Activated CD8-positive, alpha-beta memory T cell treated with anti-CD3 and anti-CD28 coated beads, Interleukin-2, amount 50 U/mL, for 1 hour (primary cell): ENCODE data around the gene CRYGC.
"Not testable (repeated sequence)": the region's sequence is repeated elsewhere in the genome, so short reads cannot be mapped to it uniquely, and the experiment has no call there.

Experiments used
- DNase-seq: peaks from one replicate; pipeline ENCODE4 v3.0.0-alpha.2; 2020; ENCODE audit errors: extremely low read depth

Gene CRYGC

DNA sequence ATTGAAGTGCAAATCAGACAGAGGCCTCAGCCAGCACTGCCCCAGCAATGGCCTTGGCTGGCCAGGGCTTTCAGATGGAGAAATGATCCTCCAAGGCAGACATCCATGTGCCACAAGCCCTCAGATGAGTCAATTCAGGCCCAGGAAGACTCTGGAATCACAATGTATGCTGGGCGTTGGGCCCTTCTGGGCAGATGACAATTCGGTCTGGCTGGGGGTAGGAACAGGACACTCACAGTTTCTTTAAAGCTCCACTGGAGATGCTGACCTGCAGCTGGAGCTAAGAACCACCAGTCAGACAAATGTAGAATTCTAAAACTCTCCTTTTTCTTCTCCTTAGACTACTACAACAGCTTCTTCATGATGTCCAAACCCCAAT, 7.1 kb upstream of the CRYGC start:
- no peak for DNase-seq

DNA sequence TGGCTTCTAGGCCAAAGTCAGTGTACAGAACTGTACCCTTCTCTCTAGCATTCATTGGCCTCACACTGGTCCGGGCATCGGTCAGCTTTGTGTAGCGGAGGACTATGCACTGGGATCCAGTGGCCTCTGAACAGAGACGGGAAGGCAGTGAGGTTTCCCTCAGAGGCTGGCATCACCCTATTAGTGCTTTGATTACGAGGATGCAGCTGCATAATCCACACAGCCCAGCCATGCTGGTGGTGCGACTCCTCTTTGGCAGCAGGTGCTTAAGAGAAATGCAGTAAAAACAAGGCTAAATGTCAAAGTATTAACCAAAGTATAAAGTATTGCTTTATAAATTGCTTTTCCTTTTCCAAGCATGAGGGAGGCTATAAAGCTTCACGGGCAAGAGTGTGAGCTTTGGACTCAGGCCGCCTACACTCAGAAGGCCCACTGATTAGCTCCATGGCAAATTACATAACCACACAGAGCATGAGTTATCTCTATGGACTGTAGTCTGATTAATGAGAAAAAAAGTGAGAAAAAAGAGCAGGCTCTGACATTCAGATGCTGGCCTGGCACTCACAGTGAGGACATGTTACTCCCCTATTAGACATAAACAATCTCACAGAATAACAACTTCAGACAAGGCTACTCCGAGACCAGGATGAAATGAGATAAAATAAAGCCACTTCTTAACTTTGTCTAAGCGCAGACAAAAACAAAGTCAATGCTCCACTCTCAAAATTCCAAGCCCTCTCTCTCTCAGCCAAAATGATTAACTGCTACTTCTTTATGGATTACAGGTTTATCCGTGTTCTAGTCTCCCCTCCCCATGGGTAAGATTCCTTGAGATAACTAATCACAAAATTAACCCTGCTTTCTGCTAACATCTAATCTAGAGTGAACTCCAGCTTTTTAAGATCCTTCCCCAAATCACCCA, 6.4 kb upstream of the CRYGC start:
- DNase-seq: no peak

DNA sequence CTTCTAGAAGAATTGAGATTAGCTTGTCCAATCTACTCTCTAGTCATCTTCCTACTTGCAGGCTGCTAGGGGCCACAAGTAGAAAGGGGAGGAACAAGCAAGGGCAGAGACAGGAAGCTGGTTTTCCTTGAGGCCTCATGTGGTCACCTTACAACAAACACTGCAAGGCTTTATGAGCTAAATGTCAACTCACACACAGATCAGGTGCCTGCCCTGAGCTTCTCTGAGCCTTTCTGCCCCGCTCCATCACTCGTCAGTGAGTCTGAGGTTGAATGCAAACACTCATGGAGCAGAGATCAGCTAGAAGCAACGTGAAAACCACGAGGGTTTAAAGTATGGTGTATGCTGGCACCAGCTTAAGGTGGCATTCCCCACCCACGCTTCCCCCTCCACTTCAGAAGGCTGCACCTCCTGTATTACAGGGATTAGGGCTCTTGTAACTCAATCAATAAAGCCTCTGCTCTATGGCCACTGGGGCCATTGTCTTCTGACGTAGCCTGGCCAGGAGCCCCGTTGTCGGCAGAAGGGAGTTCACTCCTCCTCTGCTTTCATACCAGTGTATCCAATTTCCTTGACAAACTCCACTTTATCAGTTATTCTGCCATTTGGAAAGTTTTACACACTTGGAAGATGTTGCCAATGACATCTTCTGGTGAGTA, 5.4 kb upstream of the CRYGC start:
- DNase-seq: no peak

DNA sequence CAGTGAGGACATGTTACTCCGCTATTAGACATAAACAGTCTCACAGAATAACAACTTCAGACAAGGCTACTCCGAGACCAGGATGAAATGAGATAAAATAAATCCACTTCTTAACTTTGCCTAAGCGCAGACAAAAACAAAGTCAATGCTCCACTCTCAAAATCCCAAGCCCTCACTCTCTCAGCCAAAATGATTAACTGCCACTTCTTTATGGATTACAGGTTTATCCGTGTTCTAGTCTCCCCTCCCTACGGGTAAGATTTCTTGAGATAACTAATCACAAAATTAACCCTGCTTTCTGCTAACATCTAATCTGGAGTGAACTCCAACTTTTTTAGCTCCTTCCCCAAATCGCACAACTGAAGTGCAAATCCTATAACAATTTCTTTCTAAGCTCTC, 1.1 kb upstream of the CRYGC start:
- no peak for DNase-seq

DNA sequence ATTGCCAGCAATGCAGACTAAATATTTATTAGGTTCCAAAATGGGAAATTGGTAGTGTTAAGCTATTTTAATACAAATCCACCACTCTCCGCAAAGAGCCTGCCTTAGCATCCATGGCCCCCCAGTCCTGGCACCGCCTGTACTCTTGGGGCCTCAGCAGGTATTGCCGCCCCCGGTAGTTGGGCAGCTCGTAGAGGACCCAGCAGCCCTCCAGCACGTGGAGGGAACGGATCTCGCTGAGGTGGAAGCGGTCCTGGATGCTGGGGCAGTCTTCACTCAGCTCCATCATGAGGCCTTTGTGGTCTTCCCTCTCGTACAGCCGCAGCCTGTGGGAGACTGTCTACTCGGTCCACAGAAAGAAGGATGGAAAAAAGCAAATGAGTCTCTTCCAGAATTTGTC, 1.5 kb downstream of the CRYGC start:
- DNase-seq: no peak

DNA sequence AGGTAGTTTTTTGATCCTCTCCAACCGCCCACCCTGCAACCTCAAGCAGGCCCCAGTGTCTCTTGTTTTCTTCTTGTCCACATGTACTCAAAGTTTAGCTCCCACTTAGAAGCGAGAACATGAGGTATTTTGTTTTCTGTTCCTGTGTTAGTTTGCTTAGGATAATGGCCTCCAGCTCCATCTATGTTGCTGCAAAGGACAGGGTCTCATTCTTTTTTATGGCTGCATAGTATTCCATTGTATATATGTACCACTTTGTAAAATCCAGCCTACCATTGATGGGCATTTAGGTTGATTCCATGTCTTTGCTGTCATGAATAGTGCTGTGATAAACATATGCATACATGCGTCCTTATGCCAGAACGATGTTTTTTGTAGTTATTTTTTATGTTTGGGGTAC, 2.5 kb downstream of the CRYGC start:
- DNase-seq: no peak

DNA sequence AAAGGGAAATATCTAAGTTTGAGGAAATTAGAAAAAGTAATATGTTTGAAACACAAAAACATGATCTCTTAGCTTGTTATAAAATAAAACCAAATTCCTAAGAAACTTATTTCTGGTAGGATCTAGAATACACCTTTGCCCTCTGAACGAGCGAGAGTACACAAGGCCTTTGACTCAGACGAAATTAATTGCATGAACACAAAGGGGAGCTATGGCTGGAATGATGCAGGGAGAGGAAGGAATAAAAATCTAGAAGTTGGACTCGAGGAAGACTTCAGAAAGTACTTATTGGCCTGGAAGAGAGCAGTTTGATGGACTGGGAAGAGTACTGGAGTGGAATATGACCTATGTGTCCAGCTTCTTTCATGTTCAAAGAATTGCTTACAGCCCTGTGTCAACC, 4.4 kb downstream of the CRYGC start:
- no peak for DNase-seq

DNA sequence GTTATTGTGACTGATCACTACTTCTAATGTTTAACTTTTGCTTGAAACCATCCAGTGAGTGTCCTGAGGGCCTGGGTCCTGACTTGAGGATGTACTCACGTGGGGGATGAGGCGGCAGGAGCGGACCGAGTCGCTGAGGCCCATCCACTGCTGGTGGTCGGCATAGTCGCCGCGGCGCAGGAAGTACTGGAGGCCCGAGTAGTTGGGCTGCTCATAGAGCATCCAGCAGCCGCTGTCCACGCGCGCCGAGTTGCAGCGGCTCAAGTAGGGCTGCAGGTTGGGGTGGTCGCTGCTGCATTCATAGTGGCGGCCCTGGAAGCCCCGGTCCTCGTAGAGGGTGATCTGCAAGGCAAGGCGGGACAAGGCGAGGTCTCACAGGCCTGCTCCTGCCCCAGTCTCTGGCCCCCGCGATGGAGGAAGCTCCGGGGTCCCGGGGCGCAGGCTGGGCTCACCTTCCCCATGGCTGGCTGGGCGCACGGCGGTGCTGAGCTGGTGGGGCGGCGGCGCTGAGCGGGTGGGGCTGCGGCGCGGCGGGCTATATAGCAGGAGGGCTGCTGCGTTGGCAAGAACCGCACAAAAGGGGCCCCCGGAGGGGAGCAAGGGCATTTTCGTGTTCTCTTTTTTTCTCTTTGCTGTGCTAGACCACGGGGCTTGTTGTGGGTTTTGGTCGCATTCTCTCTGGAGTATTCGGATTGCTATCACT, 5.5 kb downstream of the CRYGC start, which contains the start of gene CRYGD:
Gene CRYGD (minus strand): TSS at position 512 of the 703 bp plus-strand sequence. CDS start 51 bp downstream, at position 461.
- not testable (repeated sequence) for DNase-seq

DNA sequence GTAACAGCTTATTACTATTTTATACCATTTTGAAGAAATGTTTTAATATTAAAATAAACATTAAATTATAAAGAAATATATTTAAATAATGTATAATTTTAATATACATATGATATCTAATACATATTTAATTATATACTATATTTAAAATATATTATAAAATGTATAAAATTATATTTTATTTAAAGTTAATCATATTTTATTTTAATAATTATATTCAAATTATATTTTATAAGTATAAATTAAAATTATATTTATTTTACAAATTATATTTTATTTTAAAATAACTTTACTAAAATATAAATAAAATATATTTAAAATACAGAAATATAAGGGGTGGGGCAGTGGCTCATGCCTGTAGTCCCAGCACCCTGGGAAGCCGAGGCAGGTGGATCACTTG, 7.4 kb downstream of the CRYGC start:
- DNase-seq: no peak

DNA sequence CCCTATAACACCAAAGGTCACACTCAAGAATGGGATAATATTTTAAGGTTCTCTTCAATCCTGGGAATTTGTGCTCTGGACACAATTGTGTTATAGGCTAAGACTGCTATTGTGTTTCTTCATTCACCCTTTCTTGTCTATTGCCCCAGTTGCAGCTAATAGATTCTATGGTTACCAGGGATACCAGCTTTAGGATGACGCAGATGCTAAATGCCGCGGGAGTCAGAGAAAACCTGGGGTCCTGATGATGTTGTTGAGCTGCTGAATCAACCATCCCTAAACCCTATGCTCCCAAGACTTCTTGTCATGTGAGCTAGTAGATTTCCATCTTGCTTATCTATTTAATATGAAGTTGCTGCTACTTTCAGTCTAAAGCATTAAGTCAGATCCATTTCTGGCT, 10.7 kb downstream of the CRYGC start:
- DNase-seq: no peak

DNA sequence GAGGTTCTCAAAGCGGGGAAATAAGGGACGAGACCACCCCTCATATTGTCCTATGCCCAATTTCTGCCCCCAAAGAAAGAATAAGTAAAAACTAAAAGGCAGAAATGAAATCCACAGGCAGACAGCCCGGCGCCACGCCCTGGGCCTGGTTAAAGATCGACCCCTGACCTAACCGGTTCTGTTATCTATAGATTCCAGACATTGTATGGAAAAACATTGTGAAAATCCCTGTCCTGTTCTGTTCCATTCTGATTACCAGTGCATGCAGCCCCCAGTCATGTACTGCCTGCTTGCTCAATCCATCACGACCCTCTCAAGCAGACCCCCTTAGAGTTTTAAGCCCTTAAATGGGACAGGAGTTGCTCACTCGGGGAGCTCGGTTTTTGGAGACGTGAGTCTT, 12.2 kb downstream of the CRYGC start:
- not testable (repeated sequence) for DNase-seq

DNA sequence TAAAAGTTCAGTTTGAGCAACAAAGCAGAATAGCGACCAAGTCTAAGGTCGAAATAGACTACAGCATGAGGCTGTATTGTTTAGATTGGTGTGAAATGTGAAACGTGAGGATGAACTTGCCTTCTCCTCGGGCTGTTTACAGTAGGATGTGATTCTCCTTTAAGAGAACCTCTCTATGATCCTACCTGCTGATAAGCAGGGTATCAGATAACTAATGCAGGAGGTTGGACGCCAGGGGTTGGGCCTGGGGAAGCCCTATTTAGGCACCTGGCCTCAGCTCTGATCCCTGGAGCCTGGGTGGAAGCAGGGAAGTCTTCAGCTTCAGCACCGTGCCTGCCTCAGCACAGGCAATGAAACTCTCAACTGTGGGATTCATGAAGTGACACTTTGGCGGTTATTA, 16.7 kb downstream of the CRYGC start:
- no peak for DNase-seq

DNA sequence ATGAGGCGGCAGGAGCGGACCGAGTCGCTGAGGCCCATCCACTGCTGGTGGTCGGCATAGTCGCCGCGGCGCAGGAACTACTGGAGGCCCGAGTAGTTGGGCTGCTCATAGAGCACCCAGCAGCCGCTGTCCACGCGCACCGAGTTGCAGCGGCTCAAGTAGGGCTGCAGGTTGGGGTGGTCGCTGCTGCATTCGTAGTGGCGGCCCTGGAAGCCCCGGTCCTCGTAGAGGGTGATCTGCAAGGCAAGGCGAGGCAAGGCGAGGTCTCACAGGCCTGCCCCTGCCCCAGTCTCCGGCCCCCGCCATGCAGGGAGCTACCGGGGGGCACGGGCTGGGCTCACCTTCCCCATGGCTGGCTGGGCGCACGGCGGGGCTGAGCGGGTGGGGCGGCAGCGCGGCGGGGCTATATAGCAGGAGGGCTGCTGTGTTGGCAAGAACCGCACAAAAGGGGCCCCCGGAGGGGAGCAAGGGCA, 17.3 kb downstream of the CRYGC start:
- not testable (repeated sequence) for DNase-seq

DNA sequence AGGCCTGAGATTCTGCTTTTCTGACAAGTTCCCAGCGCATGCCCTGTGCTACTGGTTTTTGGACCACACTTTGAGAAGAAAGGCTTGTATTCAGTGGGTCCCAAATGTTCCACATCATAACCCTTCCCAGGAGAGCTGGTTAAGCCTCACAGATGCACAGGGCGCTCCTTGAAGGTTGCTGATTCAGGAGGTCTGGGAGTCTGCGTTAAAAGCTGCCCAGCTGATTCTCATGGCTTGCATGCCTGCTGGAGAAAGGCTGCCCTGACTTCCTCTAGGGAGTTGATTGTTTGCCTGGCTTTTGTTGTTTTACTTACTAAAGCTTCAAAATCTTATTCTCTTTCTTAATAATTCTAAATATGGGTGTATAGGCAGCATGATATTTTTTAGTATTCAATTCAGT, 26.0 kb downstream of the CRYGC start:
- no peak for DNase-seq

DNA sequence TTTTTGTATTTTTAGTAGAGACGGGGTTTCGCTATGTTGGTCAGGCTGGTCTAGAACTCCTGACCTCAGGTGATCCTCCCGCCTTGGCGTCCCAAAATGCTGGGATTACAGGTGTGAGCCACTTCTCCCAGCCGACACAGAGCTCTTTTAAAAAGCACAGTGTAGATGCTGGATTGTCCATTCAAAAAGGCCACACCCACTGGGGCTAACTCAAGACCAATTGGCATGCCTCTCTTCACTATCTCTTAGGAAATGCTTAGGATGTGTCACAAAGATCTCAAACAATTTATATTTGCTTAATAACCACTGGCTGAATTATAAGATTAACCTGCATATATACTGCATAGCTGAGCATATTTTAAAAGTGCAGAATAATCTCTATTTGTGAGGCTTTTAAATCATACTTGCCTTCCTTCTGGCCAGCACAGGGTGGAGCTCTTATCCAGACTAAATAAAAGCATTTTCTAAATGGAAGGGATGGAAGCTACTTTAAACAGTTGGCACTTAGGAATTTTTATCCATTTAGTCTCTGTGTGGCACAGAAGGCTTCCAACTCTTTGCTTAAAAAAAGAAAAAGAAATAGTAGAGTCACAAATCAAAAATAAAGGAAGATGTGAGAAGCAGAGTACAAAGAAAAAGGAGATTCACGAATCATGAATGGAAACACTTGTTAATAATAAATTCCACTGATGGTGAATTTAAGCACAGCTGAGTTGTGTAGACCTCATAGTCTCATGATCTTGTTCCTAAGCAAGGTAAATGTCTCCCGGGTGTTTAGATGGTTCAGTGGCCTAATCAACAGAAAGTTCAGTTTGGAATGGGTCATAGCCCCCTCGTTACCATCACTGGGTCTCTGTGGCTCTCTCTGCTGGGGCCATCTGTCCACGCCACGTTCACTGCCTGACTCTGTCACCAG, 27.7 kb downstream of the CRYGC start:
- no peak for DNase-seq

DNA sequence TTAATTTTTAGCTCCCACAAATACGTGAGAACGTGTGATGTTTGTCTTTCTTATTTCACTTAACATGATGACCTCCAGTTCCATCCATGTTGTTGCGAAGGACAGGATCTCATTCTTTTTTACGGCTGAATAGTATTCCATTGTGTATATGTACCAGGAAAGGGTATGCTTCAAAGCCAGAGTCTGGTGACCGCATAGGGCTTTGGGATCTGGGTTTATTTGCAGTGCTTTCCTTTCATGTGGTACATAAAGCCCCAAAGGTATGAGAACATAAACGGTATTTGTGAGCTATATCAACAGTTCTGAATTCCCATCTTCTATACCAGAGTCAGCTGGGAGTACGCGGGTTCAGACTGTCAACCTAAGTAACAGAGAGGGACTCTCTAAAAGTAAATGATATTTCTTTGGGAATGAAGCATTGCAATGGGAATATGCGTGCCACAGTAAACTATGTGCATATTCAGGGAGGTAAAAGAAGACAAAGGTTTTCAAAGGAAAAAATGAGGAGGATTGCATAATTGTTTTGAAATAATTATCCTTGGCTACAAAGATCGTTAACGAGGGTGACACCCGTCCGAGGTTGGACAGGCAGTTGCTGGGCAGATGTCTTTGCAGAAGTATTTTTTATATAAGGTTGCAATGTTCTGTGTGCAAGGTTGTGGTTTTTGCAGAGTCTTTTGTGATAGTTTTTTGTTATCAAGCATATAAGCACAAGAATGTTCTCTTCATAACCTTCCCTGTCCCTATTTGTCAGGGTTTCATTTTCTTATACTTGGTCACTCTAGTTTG, 29.8 kb downstream of the CRYGC start:
- DNase-seq: no peak

DNA sequence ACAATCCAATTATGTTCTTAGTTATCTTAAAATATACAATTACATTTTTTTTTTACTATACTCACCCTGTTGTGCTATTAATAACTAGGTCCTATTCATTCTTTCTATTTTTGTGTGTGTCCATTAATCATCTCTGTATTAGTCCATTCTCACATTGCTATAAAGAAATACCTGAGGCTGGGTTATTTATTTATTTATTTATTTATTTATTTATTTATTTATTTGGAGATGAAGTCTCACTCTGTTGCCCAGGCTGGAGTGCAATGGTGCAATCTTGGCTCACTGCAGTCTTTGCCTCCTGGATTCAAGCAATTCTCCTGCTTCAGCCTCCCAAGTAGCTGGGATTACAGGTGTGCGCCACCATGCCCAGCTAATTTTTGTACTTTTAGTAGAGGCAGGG, 30.9 kb downstream of the CRYGC start:
- DNase-seq: not testable (repeated sequence)

DNA sequence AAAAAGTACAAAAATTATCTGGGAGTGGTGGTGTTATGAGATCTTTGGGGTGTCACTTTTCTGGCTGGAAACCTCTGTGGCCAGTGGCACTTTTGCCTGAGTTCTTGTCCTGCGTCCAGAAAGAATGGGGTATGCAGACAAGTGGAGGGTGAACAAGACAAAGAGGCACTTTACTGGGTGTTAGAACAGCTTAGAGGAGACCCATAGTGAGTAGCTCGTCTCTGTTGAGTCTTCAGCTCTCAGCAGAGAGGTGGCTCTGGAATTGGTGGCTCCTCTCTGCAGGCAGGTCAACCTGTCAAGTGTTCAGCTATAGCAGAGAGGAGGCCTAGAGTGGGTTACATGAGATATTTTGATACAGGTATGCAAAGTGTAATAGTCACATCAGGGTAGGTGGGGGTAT, 31.4 kb downstream of the CRYGC start:
- no peak for DNase-seq

DNA sequence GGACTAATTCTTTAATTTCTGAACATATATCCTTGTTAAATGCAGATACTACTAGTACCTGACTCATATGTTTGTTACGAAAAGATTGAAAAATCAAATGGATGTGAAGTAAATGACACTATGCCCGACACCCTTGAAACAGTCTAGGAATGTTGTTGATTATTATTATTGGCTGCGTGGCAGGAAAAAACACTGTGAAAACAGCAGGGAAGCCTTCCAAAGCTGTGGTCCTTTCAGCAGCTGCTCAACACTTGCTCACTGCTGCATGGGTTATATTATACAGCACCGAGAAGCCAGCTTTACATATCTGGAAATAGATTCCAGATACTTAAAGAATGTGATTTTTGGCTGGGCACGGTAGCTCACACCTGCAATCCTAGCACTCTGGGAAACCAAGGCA, 31.8 kb downstream of the CRYGC start:
- no peak for DNase-seq

DNA sequence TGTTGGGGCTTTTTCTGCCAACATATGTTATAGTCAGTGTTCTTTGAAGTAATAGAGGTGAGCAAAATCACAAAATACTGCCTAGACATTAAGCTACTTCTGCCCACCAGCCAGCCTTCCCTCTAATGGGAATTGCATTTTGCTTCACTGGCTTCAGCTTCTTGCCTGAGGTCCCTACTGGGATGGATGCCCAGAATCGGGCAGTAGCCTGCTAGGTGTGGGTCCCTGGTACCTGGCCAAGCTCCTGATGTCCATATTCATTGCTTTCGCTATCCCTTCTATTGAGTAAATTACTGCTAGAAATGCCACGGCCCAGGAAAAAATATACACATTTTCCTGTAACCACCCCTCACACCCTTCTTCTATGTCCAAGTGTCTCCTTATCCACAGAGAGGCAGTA, 32.3 kb downstream of the CRYGC start:
- DNase-seq: no peak

DNA sequence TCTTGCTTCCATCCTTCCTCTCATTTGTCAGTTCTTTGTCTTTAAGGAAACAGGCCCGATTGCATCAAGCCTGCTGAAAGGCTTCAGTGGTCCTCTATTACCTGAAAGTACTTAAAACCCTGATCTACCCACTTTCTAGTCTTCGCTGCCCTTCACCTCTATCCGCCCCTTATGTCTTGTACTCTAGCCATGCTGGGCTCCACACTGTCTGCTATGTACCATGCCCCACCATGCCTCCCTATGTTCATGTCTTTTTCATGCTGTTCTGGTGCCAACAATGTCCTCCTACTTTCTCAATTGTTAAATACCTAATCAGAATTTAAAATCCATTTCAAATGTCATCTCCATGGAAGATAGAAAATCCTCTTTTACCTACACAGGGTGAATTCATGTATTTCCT, 33.5 kb downstream of the CRYGC start:
- DNase-seq: no peak
